Naive thymus-derived CD4-positive, alpha-beta T cell (primary cell): Measurements from ENCODE around the gene LEMD2. TPM values are rescaled to one million over a fixed set of nuclear protein-coding genes. Genes with fewer than 3 reads are reported as not detected.

Experiments
- ATAC-seq: fragments of 150-1000 bp; cut with Tn5 transposase; 2 replicates; pipeline ENCODE4 v1.10.0; 2021; ENCODE audit warnings: mild to moderate bottlenecking, moderate library complexity
- CTCF ChIA-PET: fragments of 350-600 bp; sonication (Branson Sonifier 250); formaldehyde crosslinking; loops from one replicate; lab custom pipeline; 2021; ENCODE audit warnings: antibody characterized with exemption; lab: Charles Lee
- POLR2A ChIA-PET: fragments of 350-600 bp; sonication (Branson Sonifier 250); formaldehyde crosslinking; loops from one replicate; lab custom pipeline; 2021; ENCODE audit warnings: antibody characterized with exemption, inconsistent platforms; lab: Charles Lee
- DNase-seq, 9 donors: peaks; one replicate each; pipeline versions ENCODE4 v3.0.0 to v3.0.0-alpha.2; 2020 to 2022; ENCODE audit warnings: mixed read lengths in 1 of 9
- H3K27ac ChIP-seq: one replicate; pipeline ENCODE4 v1.7.0; 2013; ENCODE audit warnings: mild to moderate bottlenecking, low read depth, low read length, moderate library complexity
- H3K27me3 ChIP-seq, 2 donors: one replicate each; pipeline ENCODE4 v1.7.0; 2013; ENCODE audit warnings: low read length in 2 of 2, mild to moderate bottlenecking in 2 of 2, moderate library complexity in 2 of 2; ENCODE audit not compliant: control insufficient read depth in 2 of 2, insufficient read depth in 2 of 2
- H3K36me3 ChIP-seq, 3 experiments: 1 replicate in 2 of 3; 2 replicates in 1 of 3; pipeline ENCODE4 v1.7.0; 2013; ENCODE audit warnings: low read length in 3 of 3, mild to moderate bottlenecking in 3 of 3, moderate library complexity in 1 of 3; ENCODE audit not compliant: insufficient read depth in 3 of 3, control insufficient read depth in 2 of 3
- H3K4me1 ChIP-seq, 2 donors: one replicate each; pipeline ENCODE4 v1.7.0; 2013; ENCODE audit warnings: low read length in 2 of 2, mild to moderate bottlenecking in 2 of 2, moderate library complexity in 1 of 2; ENCODE audit not compliant: control insufficient read depth in 2 of 2, insufficient read depth in 2 of 2
- H3K4me3 ChIP-seq: 2 replicates; pipeline ENCODE4 v1.7.0; 2013; ENCODE audit warnings: mild to moderate bottlenecking, low read length
- H3K9me3 ChIP-seq, 3 experiments: 1 replicate in 2 of 3; 2 replicates in 1 of 3; pipeline ENCODE4 v1.7.0; 2013; ENCODE audit warnings: low read length in 3 of 3; ENCODE audit not compliant: control insufficient read depth in 2 of 3
- H3K27ac Mint-ChIP-seq, 9 donors: one replicate each; pipeline ENCODE4 v1.8.0; 2020 to 2022; ENCODE audit warnings: mixed read lengths in 9 of 9, mild to moderate bottlenecking in 8 of 9, moderate library complexity in 5 of 9, inconsistent platforms in 2 of 9
- H3K27me3 Mint-ChIP-seq, 5 donors: one replicate each; pipeline ENCODE4 v1.8.0; 2021 to 2022; ENCODE audit warnings: mixed read lengths in 5 of 5, mild to moderate bottlenecking in 1 of 5
- H3K36me3 Mint-ChIP-seq, 5 donors: one replicate each; pipeline ENCODE4 v1.8.0; 2020 to 2022; ENCODE audit warnings: mixed read lengths in 5 of 5, mild to moderate bottlenecking in 3 of 5, inconsistent platforms in 1 of 5
- H3K4me1 Mint-ChIP-seq, 7 donors: one replicate each; pipeline ENCODE4 v1.8.0; 2020 to 2022; ENCODE audit warnings: mixed read lengths in 7 of 7, mild to moderate bottlenecking in 3 of 7, inconsistent platforms in 1 of 7
- H3K4me3 Mint-ChIP-seq, 10 donors: one replicate each; pipeline ENCODE4 v1.8.0; 2020 to 2022; ENCODE audit warnings: mild to moderate bottlenecking in 10 of 10, mixed read lengths in 10 of 10, moderate library complexity in 6 of 10, inconsistent platforms in 2 of 10
- H3K9me3 Mint-ChIP-seq, 11 donors: one replicate each; pipeline ENCODE4 v1.8.0; 2020 to 2022; ENCODE audit warnings: mixed read lengths in 11 of 11, mild to moderate bottlenecking in 4 of 11, inconsistent platforms in 1 of 11, moderate library complexity in 1 of 11
- intact Hi-C, 2 donors: fragments of 100-400 bp; cut with micrococcal nuclease; formaldehyde crosslinking; loops; one replicate each; pipeline ENCODE4 v1.15.1; 2023
- polyA plus RNA-seq, 2 donors: library from polyadenylated mRNA; unstranded; fragments of 300-500 nt; fragmentation: Illumina TruSeq; gene quantifications; one replicate each; pipeline ENCODE4 v1.2.3, GENCODE V29; 2021
- total RNA-seq, 6 experiments: library from RNA in 5 of 6; stranded (reverse) in 5 of 6; gene quantifications; 1 replicate in 5 of 6; 2 replicates in 1 of 6; pipeline ENCODE4 v1.2.3 and lab custom pipeline; 2021 to 2026

The LEMD2 gene
- total and polyA plus RNA-seq, 7 experiments from 2014 or later: 27.0 to 124 (median 104) TPM

DNA sequence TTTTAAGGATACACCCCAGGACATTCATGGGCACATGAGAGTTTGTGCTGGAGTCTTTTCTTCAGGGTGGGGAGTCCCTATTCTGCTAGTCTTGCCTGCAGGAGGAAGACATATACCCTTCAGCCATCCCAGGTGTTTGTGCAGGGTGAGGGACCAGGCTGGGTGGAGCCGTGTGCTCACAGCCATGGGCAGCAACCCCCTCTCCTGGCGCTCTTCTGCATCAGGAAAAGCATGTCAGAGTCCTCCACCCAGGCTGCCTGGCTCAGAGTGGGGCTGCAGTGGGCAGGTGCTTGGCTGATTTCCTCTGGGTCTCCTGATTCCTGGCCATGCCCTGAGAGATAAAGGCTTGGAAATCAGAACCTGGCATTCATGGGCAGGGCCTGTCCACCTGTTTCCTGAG is 37.6 kb upstream of the LEMD2 start:
- H3K4me3 ChIP-seq: no peak overlapping the region
- DNase-seq (no peak), ATAC-seq (peak; percentile 16)
- no peaks in the 10 kb centered on the region for H3K27me3 ChIP-seq
- intact Hi-C loops: no loop called here
- H3K9me3 ChIP-seq: no peaks in the 10 kb centered on the region
- Mint-ChIP-seq H3K36me3 (no peaks in the 10 kb centered on the region), H3K4me3 (no peak overlapping the region), H3K4me1 (peaks cover 0 to 4% (median 0%) of the 10 kb centered on the region in 7 donors), H3K9me3 (peaks cover 0 to 2% (median 0%) of the 10 kb centered on the region in 11 donors), H3K27me3 (peaks cover 0 to 28% (median 0%) of the 10 kb centered on the region in 5 donors), H3K27ac (no peak overlapping the region)
- CTCF ChIA-PET: interaction anchor here (0.6 kb wide), 1 partner anchor 362 kb away, joined by 3 read pairs; no protein-coding TSS in a partner anchor
- POLR2A ChIA-PET: no interaction called here
- no peaks in the 10 kb centered on the region for H3K4me1 ChIP-seq
- no peaks in the 10 kb centered on the region for H3K36me3 ChIP-seq
- no peak overlapping the region for H3K27ac ChIP-seq

DNA sequence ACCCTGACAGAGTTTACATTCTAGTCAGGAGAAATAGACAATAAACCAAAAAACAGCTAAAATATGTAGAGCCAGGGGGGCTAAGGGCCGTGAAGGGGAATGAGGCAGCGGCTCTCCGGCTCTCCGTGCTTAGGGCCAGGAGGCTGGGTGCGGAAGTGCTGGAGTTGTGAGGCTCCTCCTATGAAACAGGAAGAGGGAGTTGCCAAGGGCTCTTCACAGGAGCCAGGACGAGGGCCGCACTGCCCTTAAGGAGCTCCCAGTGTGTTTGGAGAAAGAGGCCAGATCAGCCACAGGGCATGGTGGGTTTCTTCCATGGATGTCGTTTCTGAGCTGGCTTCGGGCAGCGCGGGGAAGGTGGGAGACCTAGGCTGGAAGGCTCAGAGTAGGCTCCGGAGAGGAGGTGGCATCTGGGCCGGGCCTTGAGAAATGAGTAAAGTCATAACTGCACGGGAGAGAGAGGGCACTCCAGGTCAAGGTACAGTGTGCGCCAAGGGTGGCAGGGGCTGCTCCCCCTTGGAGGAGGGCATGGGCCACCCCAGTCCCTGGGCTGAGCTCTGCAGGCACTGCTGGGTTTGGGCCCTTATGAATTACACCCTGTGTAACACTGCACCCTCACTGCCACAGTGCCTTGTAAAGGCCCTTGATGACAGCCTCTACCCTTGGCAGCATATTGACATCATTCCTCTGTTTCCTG is 35.7 kb upstream of the LEMD2 start:
- H3K4me3 ChIP-seq: no peak overlapping the region
- ChIA-PET CTCF (interaction anchor here (0.8 kb wide), 1 partner anchor 51 kb away, joined by 3 read pairs; no protein-coding TSS in a partner anchor), POLR2A (no interaction called here)
- H3K27ac ChIP-seq: no peak overlapping the region
- H3K4me1 ChIP-seq: no peaks in the 10 kb centered on the region
- no peak for ATAC-seq
- H3K36me3 ChIP-seq: no peaks in the 10 kb centered on the region
- peaks cover 0 to 2% (median 0%) of the 10 kb centered on the region in 11 donors for H3K9me3 Mint-ChIP-seq
- no peaks in the 10 kb centered on the region for H3K9me3 ChIP-seq
- H3K27me3 Mint-ChIP-seq: peaks cover 0 to 23% (median 0%) of the 10 kb centered on the region in 5 donors
- peak overlapping the region in 1 of 9 donors; percentile 57 for H3K27ac Mint-ChIP-seq
- H3K4me1 Mint-ChIP-seq: peaks cover 0 to 16% (median 5%) of the 10 kb centered on the region in 7 donors
- no peak overlapping the region for H3K4me3 Mint-ChIP-seq
- intact Hi-C loops: no loop called here
- no peaks in the 10 kb centered on the region for H3K36me3 Mint-ChIP-seq
- H3K27me3 ChIP-seq: no peaks in the 10 kb centered on the region
- no peak for DNase-seq

DNA sequence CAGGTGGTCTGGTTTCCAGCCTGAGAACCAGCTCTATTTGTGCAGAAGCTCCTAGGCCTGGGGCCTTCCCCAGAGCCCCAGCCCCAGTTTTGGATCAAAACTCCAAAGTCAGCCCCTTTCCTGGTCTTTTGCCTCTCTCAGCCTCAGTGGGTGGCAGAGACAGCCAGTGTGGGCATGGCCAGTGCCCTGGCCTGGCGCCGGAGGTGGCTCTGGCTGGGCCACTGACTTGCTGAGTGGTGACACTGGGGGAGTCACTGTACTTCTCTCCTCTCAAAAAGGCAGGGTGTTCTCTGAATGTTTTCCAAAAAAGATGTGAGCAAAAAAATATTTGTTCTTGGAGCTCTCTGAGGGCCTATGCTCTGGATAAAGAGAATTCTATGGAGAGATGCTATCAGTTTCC is 34.9 kb upstream of the LEMD2 start:
- ChIA-PET POLR2A (interaction anchor here (1.1 kb wide), 1 partner anchor 13 kb away, joined by 3 read pairs; no protein-coding TSS in a partner anchor), CTCF (no interaction called here)
- no peaks in the 10 kb centered on the region for H3K36me3 ChIP-seq
- intact Hi-C loops: no loop called here
- DNase-seq: no peak
- no peaks in the 10 kb centered on the region for H3K9me3 ChIP-seq
- Mint-ChIP-seq H3K4me1 (peaks cover 0 to 17% (median 7%) of the 10 kb centered on the region in 7 donors), H3K27ac (no peak overlapping the region), H3K4me3 (no peak overlapping the region), H3K9me3 (no peaks in the 10 kb centered on the region), H3K36me3 (no peaks in the 10 kb centered on the region), H3K27me3 (peaks cover 0 to 22% (median 0%) of the 10 kb centered on the region in 5 donors)
- no peak for ATAC-seq
- H3K4me3 ChIP-seq: no peak overlapping the region
- H3K4me1 ChIP-seq: no peaks in the 10 kb centered on the region
- H3K27ac ChIP-seq: no peak overlapping the region
- no peaks in the 10 kb centered on the region for H3K27me3 ChIP-seq

DNA sequence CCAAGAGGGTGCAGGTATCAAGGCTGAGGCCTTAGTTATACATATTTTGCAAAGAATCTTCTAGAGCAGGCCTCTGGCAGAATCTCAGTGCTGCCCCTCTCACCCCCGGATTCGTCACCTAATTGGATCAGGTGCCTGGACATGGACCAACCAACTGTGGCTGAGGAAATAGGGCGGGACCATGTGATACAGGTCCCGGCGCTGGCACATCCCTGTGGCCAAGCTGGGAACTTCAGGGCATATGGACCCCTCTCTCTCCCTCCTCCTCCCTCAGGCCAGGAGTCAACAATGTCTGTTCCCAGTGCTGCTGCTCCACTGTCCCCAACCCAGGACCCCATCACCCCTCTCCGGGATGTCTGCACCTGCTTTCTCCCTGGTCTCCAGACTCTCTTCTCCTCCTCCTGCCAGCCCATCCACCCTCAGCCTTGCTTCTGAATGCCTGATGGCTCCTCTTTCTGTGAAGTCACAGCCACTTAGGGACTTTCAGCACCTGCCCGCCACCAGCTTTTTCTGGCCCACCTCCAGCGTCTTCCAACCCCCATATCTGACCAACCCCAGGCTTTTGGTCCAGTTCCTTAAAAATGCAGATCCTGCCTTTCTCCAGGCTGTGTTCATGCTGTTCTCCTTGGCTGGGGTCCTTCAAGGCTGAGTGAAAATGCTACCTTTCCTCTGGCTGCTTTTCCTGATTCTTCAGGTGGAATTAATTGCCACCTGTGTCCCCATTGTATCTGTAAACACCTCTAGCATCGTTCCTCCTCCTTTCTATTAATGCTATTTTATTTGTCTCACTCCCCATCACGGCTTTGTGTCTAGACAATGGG is 33.9 kb upstream of the LEMD2 start:
- Mint-ChIP-seq H3K27ac (peak overlapping the region in 1 of 9 donors; percentile 48), H3K4me1 (peaks cover 0 to 17% (median 8%) of the 10 kb centered on the region in 7 donors), H3K9me3 (no peaks in the 10 kb centered on the region), H3K36me3 (no peaks in the 10 kb centered on the region), H3K27me3 (peaks cover 0 to 18% (median 0%) of the 10 kb centered on the region in 5 donors), H3K4me3 (no peak overlapping the region)
- intact Hi-C loops: no loop called here
- Histone ChIP-seq H3K36me3 (no peaks in the 10 kb centered on the region), H3K9me3 (no peaks in the 10 kb centered on the region), H3K4me1 (no peaks in the 10 kb centered on the region), H3K4me3 (no peak overlapping the region), H3K27ac (no peak overlapping the region), H3K27me3 (no peaks in the 10 kb centered on the region)
- CTCF ChIA-PET: no interaction called here
- no peak for ATAC-seq
- no peak for DNase-seq
- POLR2A ChIA-PET: interaction anchor here (1.1 kb wide), 1 partner anchor 12 kb away, joined by 3 read pairs; no protein-coding TSS in a partner anchor

DNA sequence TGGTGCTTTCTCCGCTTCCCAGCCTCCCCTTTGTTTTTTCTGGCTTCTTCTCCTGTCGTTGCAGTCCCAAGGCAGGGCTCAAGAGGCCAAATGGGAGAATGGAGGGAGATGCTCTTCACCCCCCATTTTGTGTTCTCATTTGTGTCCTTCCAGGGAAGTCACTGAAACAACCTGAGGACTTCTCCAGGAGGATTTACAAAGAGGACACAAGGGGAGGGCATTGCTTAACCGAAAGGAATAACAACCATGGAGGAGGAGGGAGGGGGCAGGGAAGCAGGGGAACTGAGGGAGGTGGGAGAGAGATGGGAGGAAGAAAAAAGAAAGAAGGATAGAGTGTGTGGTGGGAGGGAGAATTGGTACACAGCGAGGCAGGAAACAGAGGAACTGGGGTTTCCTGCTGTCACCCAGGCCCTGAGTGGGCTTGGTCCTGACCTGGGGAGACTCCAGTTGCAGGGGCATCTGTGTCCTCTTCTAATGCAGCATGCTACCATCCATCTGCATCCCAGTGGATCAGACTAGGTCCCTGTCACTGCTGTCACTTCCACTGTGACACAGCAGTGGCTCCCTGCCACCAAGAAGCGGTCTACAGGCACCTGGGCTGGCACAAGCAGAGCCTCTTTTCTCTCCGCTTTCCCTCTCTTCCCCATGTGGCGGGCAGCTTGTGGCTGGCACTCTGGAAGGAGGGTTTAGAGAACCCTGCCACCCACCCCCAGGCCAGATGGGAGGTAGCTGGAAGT is 32.0 kb upstream of the LEMD2 start:
- Mint-ChIP-seq H3K9me3 (no peaks in the 10 kb centered on the region), H3K4me3 (no peak overlapping the region), H3K4me1 (peaks cover 0 to 17% (median 8%) of the 10 kb centered on the region in 7 donors), H3K27me3 (peaks cover 0 to 19% (median 6%) of the 10 kb centered on the region in 5 donors), H3K36me3 (no peaks in the 10 kb centered on the region), H3K27ac (peak overlapping the region in 1 of 9 donors; percentile 25)
- no peak overlapping the region for H3K27ac ChIP-seq
- no peaks in the 10 kb centered on the region for H3K4me1 ChIP-seq
- no peaks in the 10 kb centered on the region for H3K36me3 ChIP-seq
- no peaks in the 10 kb centered on the region for H3K9me3 ChIP-seq
- POLR2A ChIA-PET: no interaction called here
- H3K4me3 ChIP-seq: no peak overlapping the region
- intact Hi-C loops: no loop called here
- ATAC-seq (no peak), DNase-seq (no peak)
- H3K27me3 ChIP-seq: no peaks in the 10 kb centered on the region
- CTCF ChIA-PET: no interaction called here

DNA sequence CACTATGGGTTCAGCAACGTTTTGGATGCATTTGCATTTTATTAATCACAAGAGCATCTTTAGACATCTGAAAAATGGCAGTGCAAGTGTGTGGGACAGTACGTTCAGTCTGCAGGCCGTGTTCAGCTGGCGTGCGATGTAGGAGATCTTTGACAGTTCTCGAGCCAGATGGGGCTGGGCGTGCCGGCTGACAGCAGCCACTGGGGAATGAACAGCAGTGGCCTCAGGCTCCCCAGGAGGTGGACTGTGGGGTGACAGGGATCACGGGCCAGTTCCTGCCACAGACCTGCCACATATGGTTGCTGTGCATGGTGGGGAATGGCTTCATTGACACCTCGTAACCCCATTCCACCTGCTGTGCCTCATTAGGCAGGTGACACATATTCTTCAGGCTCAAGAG is 31.3 kb upstream of the LEMD2 start:
- Mint-ChIP-seq H3K27ac (no peak overlapping the region), H3K4me3 (no peak overlapping the region), H3K36me3 (peaks cover 0 to 4% (median 0%) of the 10 kb centered on the region in 5 donors), H3K9me3 (peaks cover 0 to 3% (median 0%) of the 10 kb centered on the region in 11 donors), H3K27me3 (peaks cover 6 to 22% (median 13%) of the 10 kb centered on the region in 5 donors), H3K4me1 (peaks cover 0 to 17% (median 8%) of the 10 kb centered on the region in 7 donors)
- no peaks in the 10 kb centered on the region for H3K36me3 ChIP-seq
- no peaks in the 10 kb centered on the region for H3K4me1 ChIP-seq
- POLR2A ChIA-PET: interaction anchor here (0.8 kb wide), 1 partner anchor 212 kb away, joined by 3 read pairs; no protein-coding TSS in a partner anchor
- H3K27ac ChIP-seq: no peak overlapping the region
- CTCF ChIA-PET: interaction anchor here (0.6 kb wide), 1 partner anchor 26 kb away, joined by 3 read pairs; no protein-coding TSS in a partner anchor
- DNase-seq (no peak), ATAC-seq (no peak)
- H3K9me3 ChIP-seq: no peaks in the 10 kb centered on the region
- intact Hi-C loops: no loop called here
- no peaks in the 10 kb centered on the region for H3K27me3 ChIP-seq
- H3K4me3 ChIP-seq: no peak overlapping the region
